ENCODE data around the gene GLRA2.
"Not testable (repeated sequence)": the region's sequence is repeated elsewhere in the genome, so short reads cannot be mapped to it uniquely, and the experiment has no call there.

GLRA2 gene

GRCh38 chrX:14607446-14607985, 78.2 kb downstream of the GLRA2 start:
- H3K27me3 ChIP-seq (ENCODE audit: control insufficient read depth in 1 of 2, insufficient read depth in 1 of 2, low read length in 2 of 2): no peaks in the 10 kb centered on the region
- H3K27ac ChIP-seq (ENCODE audit: low read length, poor library complexity, severe bottlenecking): no peak overlapping the region
- H3K79me1 ChIP-seq (replicated peaks; ENCODE audit: low read length, poor library complexity, severe bottlenecking): no peaks in the 10 kb centered on the region
- H4K91ac ChIP-seq (ENCODE audit: low read length): no peak overlapping the region
- no peak overlapping the region for H3K4me2 ChIP-seq (ENCODE audit: low read length, poor library complexity, severe bottlenecking)
- H3K4me1 ChIP-seq (ENCODE audit: control insufficient read depth, insufficient read depth, low read depth, low read length): no peaks in the 10 kb centered on the region
- H3K4ac ChIP-seq (ENCODE audit: low read depth in 1 of 2, low read length in 2 of 2): no peak overlapping the region
- no peak overlapping the region for H3K18ac ChIP-seq (ENCODE audit: low read depth in 1 of 2, low read length in 2 of 2)
- no peak overlapping the region for H2AK5ac ChIP-seq (ENCODE audit: low read length, severe bottlenecking)
- no peak overlapping the region for H3K9ac ChIP-seq (ENCODE audit: low read length)
- H2AFZ ChIP-seq (ENCODE audit: low read depth, low read length): no peak overlapping the region
- no peak overlapping the region for H2BK120ac ChIP-seq (ENCODE audit: low read depth, low read length)
- H3K14ac ChIP-seq (ENCODE audit: low read length in 2 of 2): no peak overlapping the region
- no peak overlapping the region for H3K4me3 ChIP-seq (ENCODE audit: insufficient read depth in 1 of 2, low read depth in 1 of 2, low read length in 2 of 2)
- H3K9me3 ChIP-seq (ENCODE audit: control insufficient read depth, low read length): no peaks in the 10 kb centered on the region
- no peak for DNase-seq
- no peak overlapping the region for H4K8ac ChIP-seq (ENCODE audit: low read length)
- no peaks in the 10 kb centered on the region for H3K36me3 ChIP-seq (ENCODE audit: control insufficient read depth in 1 of 2, insufficient read depth in 2 of 2, low read depth in 1 of 2, low read length in 2 of 2)
- no peak overlapping the region for H2BK12ac ChIP-seq (ENCODE audit: low read length in 2 of 2)
- H3K23ac ChIP-seq (ENCODE audit: low read length in 2 of 2): no peak overlapping the region
- no peak overlapping the region for H2BK15ac ChIP-seq (ENCODE audit: low read depth, poor library complexity, severe bottlenecking)
- H2BK5ac ChIP-seq (ENCODE audit: low read depth, low read length, poor library complexity, severe bottlenecking): no peak overlapping the region
- 88% methylated on average over 3 of the region's 3 CpGs for WGBS

DNA sequence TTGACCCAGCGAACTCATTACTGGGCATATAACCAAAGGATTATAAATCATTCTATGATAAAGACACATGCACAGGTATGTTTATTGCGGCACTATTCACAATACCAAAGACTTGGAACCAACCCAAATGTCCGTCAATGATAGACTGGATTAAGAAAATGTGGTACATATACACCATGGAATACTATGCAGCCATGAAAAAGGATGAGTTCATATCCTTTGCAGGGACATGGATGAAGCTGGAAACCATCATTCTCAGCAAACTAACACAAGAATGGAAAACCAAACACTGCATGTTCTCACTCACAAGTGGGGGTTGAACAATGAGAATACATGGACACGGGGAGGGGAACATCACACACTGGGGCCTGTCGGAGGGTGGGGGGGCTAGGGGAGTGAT, 83.1 kb downstream of the GLRA2 start:
- H3K14ac ChIP-seq (ENCODE audit: low read length in 2 of 2); H3K23ac ChIP-seq (ENCODE audit: low read length in 2 of 2); H3K79me1 ChIP-seq (replicated peaks; ENCODE audit: low read length, poor library complexity, severe bottlenecking); H3K9me3 ChIP-seq (ENCODE audit: control insufficient read depth, low read length); H3K18ac ChIP-seq (ENCODE audit: low read depth in 1 of 2, low read length in 2 of 2); H3K27ac ChIP-seq (ENCODE audit: low read length, poor library complexity, severe bottlenecking); H3K9ac ChIP-seq (ENCODE audit: low read length); H2AFZ ChIP-seq (ENCODE audit: low read depth, low read length); H2BK12ac ChIP-seq (ENCODE audit: low read length in 2 of 2); H2AK5ac ChIP-seq (ENCODE audit: low read length, severe bottlenecking); H2BK15ac ChIP-seq (ENCODE audit: low read depth, poor library complexity, severe bottlenecking); H3K27me3 ChIP-seq (ENCODE audit: control insufficient read depth in 1 of 2, insufficient read depth in 1 of 2, low read length in 2 of 2); H3K36me3 ChIP-seq (ENCODE audit: control insufficient read depth in 1 of 2, insufficient read depth in 2 of 2, low read depth in 1 of 2, low read length in 2 of 2); H2BK5ac ChIP-seq (ENCODE audit: low read depth, low read length, poor library complexity, severe bottlenecking); H3K4me2 ChIP-seq (ENCODE audit: low read length, poor library complexity, severe bottlenecking); H3K4ac ChIP-seq (ENCODE audit: low read depth in 1 of 2, low read length in 2 of 2); H2BK120ac ChIP-seq (ENCODE audit: low read depth, low read length); DNase-seq; H3K4me3 ChIP-seq (ENCODE audit: insufficient read depth in 1 of 2, low read depth in 1 of 2, low read length in 2 of 2); H4K8ac ChIP-seq (ENCODE audit: low read length); H4K91ac ChIP-seq (ENCODE audit: low read length); H3K4me1 ChIP-seq (ENCODE audit: control insufficient read depth, insufficient read depth, low read depth, low read length): not testable (repeated sequence)
- no CpG with 5 or more reads among the region's 5 CpGs for WGBS

DNA sequence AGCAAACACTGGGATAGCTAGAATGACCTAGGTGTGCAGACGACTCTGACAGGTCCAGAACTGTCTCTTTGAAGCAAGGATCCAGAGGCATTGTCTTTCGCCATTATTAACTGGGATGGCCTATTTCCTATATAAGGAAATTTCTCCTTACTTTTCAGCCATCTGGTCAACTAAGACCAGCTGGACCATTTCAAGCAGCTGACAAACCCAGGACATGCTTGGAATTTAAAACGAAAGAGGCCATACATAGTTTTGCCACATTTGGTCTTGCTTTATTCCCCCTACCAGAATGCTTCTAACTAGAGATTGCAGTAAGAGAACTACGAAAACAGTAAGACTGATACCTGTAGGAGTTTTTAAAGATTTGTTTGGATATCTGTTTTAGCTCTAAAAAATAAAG, 87.0 kb downstream of the GLRA2 start:
- Histone ChIP-seq H3K9me3 (ENCODE audit: control insufficient read depth, low read length) (no peaks in the 10 kb centered on the region), H3K4me2 (ENCODE audit: low read length, poor library complexity, severe bottlenecking) (no peak overlapping the region), H2AK5ac (ENCODE audit: low read length, severe bottlenecking) (no peak overlapping the region), H3K36me3 (ENCODE audit: control insufficient read depth in 1 of 2, insufficient read depth in 2 of 2, low read depth in 1 of 2, low read length in 2 of 2) (no peaks in the 10 kb centered on the region), H3K27ac (ENCODE audit: low read length, poor library complexity, severe bottlenecking) (no peak overlapping the region), H4K8ac (ENCODE audit: low read length) (no peak overlapping the region), H3K79me1 (replicated peaks; ENCODE audit: low read length, poor library complexity, severe bottlenecking) (no peaks in the 10 kb centered on the region), H4K91ac (ENCODE audit: low read length) (no peak overlapping the region), H3K4me3 (ENCODE audit: insufficient read depth in 1 of 2, low read depth in 1 of 2, low read length in 2 of 2) (no peak overlapping the region), H2AFZ (ENCODE audit: low read depth, low read length) (no peak overlapping the region), H2BK5ac (ENCODE audit: low read depth, low read length, poor library complexity, severe bottlenecking) (no peak overlapping the region), H3K14ac (ENCODE audit: low read length in 2 of 2) (no peak overlapping the region), H3K18ac (ENCODE audit: low read depth in 1 of 2, low read length in 2 of 2) (no peak overlapping the region), H3K9ac (ENCODE audit: low read length) (no peak overlapping the region), H2BK120ac (ENCODE audit: low read depth, low read length) (no peak overlapping the region), H2BK15ac (ENCODE audit: low read depth, poor library complexity, severe bottlenecking) (no peak overlapping the region), H3K23ac (ENCODE audit: low read length in 2 of 2) (no peak overlapping the region), H3K4ac (ENCODE audit: low read depth in 1 of 2, low read length in 2 of 2) (no peak overlapping the region), H3K4me1 (ENCODE audit: control insufficient read depth, insufficient read depth, low read depth, low read length) (no peaks in the 10 kb centered on the region), H3K27me3 (ENCODE audit: control insufficient read depth in 1 of 2, insufficient read depth in 1 of 2, low read length in 2 of 2) (no peaks in the 10 kb centered on the region), H2BK12ac (ENCODE audit: low read length in 2 of 2) (no peak overlapping the region)
- 78% methylated on average over 3 of the region's 4 CpGs for WGBS
- DNase-seq: peak; percentile 8

DNA sequence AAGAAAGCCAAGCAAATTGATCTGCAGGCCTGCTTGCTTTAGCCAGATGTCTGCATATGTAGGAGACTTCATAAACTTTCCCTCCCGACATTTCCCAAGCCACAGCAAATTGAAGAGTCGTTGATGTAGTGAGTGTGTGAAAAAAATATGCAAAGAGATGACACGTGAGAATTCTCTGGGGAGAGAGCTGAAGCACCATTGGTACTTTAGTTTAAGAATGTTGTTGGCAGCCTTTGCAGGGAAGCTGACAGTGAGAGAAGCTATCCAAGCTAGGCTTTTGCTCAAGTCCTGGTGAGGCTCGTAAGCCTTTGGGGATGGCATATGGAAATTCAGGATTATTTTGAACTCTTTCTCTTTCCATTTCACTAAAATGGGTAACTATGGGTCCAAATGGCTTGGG, 87.5 kb downstream of the GLRA2 start:
- H2AFZ ChIP-seq (ENCODE audit: low read depth, low read length): no peak overlapping the region
- H3K4ac ChIP-seq (ENCODE audit: low read depth in 1 of 2, low read length in 2 of 2): no peak overlapping the region
- H3K4me2 ChIP-seq (ENCODE audit: low read length, poor library complexity, severe bottlenecking): no peak overlapping the region
- no peak overlapping the region for H3K4me3 ChIP-seq (ENCODE audit: insufficient read depth in 1 of 2, low read depth in 1 of 2, low read length in 2 of 2)
- WGBS: 0% methylated on average over 1 of the region's 4 CpGs
- no peak overlapping the region for H2BK12ac ChIP-seq (ENCODE audit: low read length in 2 of 2)
- H2AK5ac ChIP-seq (ENCODE audit: low read length, severe bottlenecking): no peak overlapping the region
- H3K36me3 ChIP-seq (ENCODE audit: control insufficient read depth in 1 of 2, insufficient read depth in 2 of 2, low read depth in 1 of 2, low read length in 2 of 2): no peaks in the 10 kb centered on the region
- H2BK15ac ChIP-seq (ENCODE audit: low read depth, poor library complexity, severe bottlenecking): no peak overlapping the region
- no peak overlapping the region for H4K8ac ChIP-seq (ENCODE audit: low read length)
- no peaks in the 10 kb centered on the region for H3K4me1 ChIP-seq (ENCODE audit: control insufficient read depth, insufficient read depth, low read depth, low read length)
- no peak overlapping the region for H3K9ac ChIP-seq (ENCODE audit: low read length)
- no peaks in the 10 kb centered on the region for H3K27me3 ChIP-seq (ENCODE audit: control insufficient read depth in 1 of 2, insufficient read depth in 1 of 2, low read length in 2 of 2)
- H3K14ac ChIP-seq (ENCODE audit: low read length in 2 of 2): no peak overlapping the region
- H2BK120ac ChIP-seq (ENCODE audit: low read depth, low read length): no peak overlapping the region
- H3K27ac ChIP-seq (ENCODE audit: low read length, poor library complexity, severe bottlenecking): no peak overlapping the region
- H2BK5ac ChIP-seq (ENCODE audit: low read depth, low read length, poor library complexity, severe bottlenecking): no peak overlapping the region
- H3K23ac ChIP-seq (ENCODE audit: low read length in 2 of 2): no peak overlapping the region
- H4K91ac ChIP-seq (ENCODE audit: low read length): no peak overlapping the region
- H3K18ac ChIP-seq (ENCODE audit: low read depth in 1 of 2, low read length in 2 of 2): no peak overlapping the region
- peak; percentile 41 for DNase-seq
- H3K9me3 ChIP-seq (ENCODE audit: control insufficient read depth, low read length): no peaks in the 10 kb centered on the region
- H3K79me1 ChIP-seq (replicated peaks; ENCODE audit: low read length, poor library complexity, severe bottlenecking): no peaks in the 10 kb centered on the region
